ENCODE data around the gene RELA.

- no peak for TF ChIP-seq CTCF (conservative IDR thresholded peaks at IDR 0.05; ENCODE audit: low read length)
- TF ChIP-seq EZH2phosphoT487 (IDR thresholded peaks at IDR 0.05; ENCODE audit: borderline replicate concordance, low read depth, low read length) = no peak
Measured at GRCh38 chr11:65606876-65607613, 55.7 kb downstream of the RELA start.

Data from OCI-LY7 (cell line).